Liver (tissue), 9 donors: ENCODE measurements around the gene TEX50. TPM values are rescaled to one million over a fixed set of nuclear protein-coding genes. Genes with fewer than 3 reads are reported as not detected.
"Not testable (repeated sequence)": the region's sequence is repeated elsewhere in the genome, so short reads cannot be mapped to it uniquely, and the experiment has no call there.

Experiments
- DNase-seq: peaks from one replicate; pipeline ENCODE4 v3.0.0-alpha.2; 2017; ENCODE audit warnings: low spot score
- H3K27ac ChIP-seq, 2 donors: one replicate each; pipeline ENCODE4 v1.7.0; 2013; ENCODE audit warnings: inconsistent platforms in 2 of 2, low read length in 2 of 2, control low read depth in 1 of 2, low read depth in 1 of 2, mild to moderate bottlenecking in 1 of 2
- H3K27me3 ChIP-seq, 4 donors: one replicate each; pipeline versions ENCODE4 v1.6.1 to v1.7.0; 2013; ENCODE audit warnings: low read length in 3 of 4, inconsistent platforms in 1 of 4, mild to moderate bottlenecking in 1 of 4, moderate library complexity in 1 of 4; ENCODE audit not compliant: control insufficient read depth in 4 of 4, insufficient read depth in 4 of 4
- H3K36me3 ChIP-seq, 4 donors: one replicate each; pipeline versions ENCODE4 v1.6.1 to v1.7.0; 2013; ENCODE audit warnings: low read length in 3 of 4, mild to moderate bottlenecking in 3 of 4, low read depth in 1 of 4, moderate library complexity in 1 of 4; ENCODE audit not compliant: control insufficient read depth in 4 of 4, insufficient read depth in 3 of 4
- H3K4me1 ChIP-seq, 4 donors: one replicate each; pipeline versions ENCODE4 v1.6.1 to v1.7.0; 2013; ENCODE audit warnings: low read length in 3 of 4, mild to moderate bottlenecking in 3 of 4, moderate library complexity in 1 of 4; ENCODE audit not compliant: control insufficient read depth in 4 of 4, insufficient read depth in 4 of 4
- H3K4me3 ChIP-seq, 3 donors: one replicate each; pipeline versions ENCODE4 v1.6.1 to v1.7.0; 2013; ENCODE audit warnings: low read length in 3 of 3, control low read depth in 1 of 3, low read depth in 1 of 3, mild to moderate bottlenecking in 1 of 3
- H3K9ac ChIP-seq, 2 donors: one replicate each; pipeline ENCODE4 v1.7.0; 2013; ENCODE audit warnings: low read length in 2 of 2, mild to moderate bottlenecking in 2 of 2, moderate library complexity in 2 of 2, control low read depth in 1 of 2, low read depth in 1 of 2
- H3K9me3 ChIP-seq, 4 donors: one replicate each; pipeline versions ENCODE4 v1.6.1 to v1.7.0; 2013; ENCODE audit warnings: low read length in 3 of 4; ENCODE audit not compliant: control insufficient read depth in 4 of 4
- GABPA ChIP-seq, 2 donors: IDR thresholded peaks in 1 of 2; conservative IDR thresholded peaks in 1 of 2; 2 replicates each; pipeline ENCODE4 v1.6.1; 2016; ENCODE audit warnings: antibody characterized with exemption in 2 of 2, mild to moderate bottlenecking in 1 of 2, moderate library complexity in 1 of 2
- HNF4A ChIP-seq, 2 donors: conservative IDR thresholded peaks; 2 replicates each; pipeline ENCODE4 v1.6.1; 2016; ENCODE audit warnings: antibody characterized with exemption in 2 of 2, mild to moderate bottlenecking in 2 of 2
- HNF4G ChIP-seq: IDR thresholded peaks from 2 replicates; pipeline ENCODE4 v1.6.1; 2016; ENCODE audit warnings: antibody characterized with exemption
- JUND ChIP-seq, 2 donors: IDR thresholded peaks; 2 replicates each; pipeline ENCODE4 v1.6.1; 2016; ENCODE audit warnings: antibody characterized with exemption in 2 of 2
- RXRA ChIP-seq, 2 donors: IDR thresholded peaks; 2 replicates each; pipeline ENCODE4 v1.6.1; 2017 to 2018; ENCODE audit warnings: antibody characterized with exemption in 2 of 2, mild to moderate bottlenecking in 1 of 2
- ZBTB33 ChIP-seq: IDR thresholded peaks from 2 replicates; pipeline ENCODE4 v1.6.1; 2016; ENCODE audit warnings: antibody characterized with exemption
- WGBS: extraction: QIAGEN DNeasy Blood & Tissue Kit; methylation state at CpG from one replicate; pipeline ENCODE4 v1.1.7; 2013; 5-methylcytosine and 5-hydroxymethylcytosine counted together
- polyA plus RNA-seq, 2 donors: library from polyadenylated mRNA; stranded (reverse) in 1 of 2; unstranded in 1 of 2; fragments of 200-250 nt in 1 of 2; fragments of >200 nt in 1 of 2; fragmentation: Nextera tagmentation in 1 of 2; extraction: Ambion mirVana in 1 of 2; gene quantifications; one replicate each; pipeline versions ENCODE4 v1.2.1 to v1.2.3, GENCODE V29; 2013 to 2015
- total RNA-seq, 2 donors: library from RNA; depleted of rRNA; stranded (reverse); fragments of >200 nt; gene quantifications; one replicate each; pipeline ENCODE4 v1.2.3, GENCODE V29; 2014
- TF ChIP-seq, protein P1 (sequence below): IDR thresholded peaks from 2 replicates; pipeline ENCODE4 v1.6.1; 2016; ENCODE audit warnings: antibody characterized with exemption
- TF ChIP-seq, protein P2 (sequence below): fragments of 150-350 bp; IDR thresholded peaks from 2 replicates; pipeline ENCODE4 v1.5.1; 2017; ENCODE audit warnings: improper control_type of control experiment, low read depth, low read length; ENCODE audit not compliant: missing input control
- donor health status: healthy.
- donor health status: healthy.
- donor health status: healthy.
- donor health status: healthy.
- donor health status: healthy.

Gene TEX50
- total and polyA plus RNA-seq, 4 donors, result not detected

DNA sequence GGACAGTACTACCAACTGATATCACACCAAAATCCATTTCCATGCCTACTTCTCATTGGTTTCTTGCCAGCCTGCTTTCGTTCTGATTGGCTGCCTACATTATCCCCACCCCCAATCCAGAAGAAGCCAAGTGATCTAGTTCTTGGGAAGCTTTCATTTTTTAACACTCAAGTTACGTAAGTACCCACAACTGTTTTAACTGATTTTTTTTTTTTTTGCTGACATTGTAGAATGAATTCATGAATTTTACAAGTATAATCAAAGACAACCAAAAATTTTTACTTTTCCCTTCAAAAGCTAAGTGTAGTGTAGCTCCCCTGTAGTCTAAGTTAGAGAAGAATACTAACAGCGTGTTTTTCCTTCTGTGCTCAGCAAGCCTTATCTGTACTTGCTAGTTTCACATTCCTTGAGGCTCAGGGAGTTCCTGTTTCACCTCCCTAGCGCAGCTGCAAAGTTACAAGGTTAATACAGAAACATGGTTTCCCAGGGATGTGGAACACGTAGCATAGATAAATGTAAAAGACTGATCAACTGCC is 32.0 kb upstream of the TEX50 start, which contains the start of gene SLC9C2:
Gene SLC9C2, minus strand, starts transcription at position 17 of the 536 bp plus-strand sequence. CDS start 1,296 bp downstream, outside the sequence.
- DNase-seq, result no peak
- H3K4me1 ChIP-seq, result peaks cover 0 to 1% (median 0%) of the 10 kb centered on the region in 4 donors
- H3K4me3 ChIP-seq, result peak within 1 kb of the TSS in 2 of 3 donors; percentile 8 to 29
- peaks cover 0 to 2% (median 0%) of the 10 kb centered on the region in 4 donors for H3K27me3 ChIP-seq
- 50% methylated on average over 5 of the region's 5 CpGs for WGBS
- peak within 1 kb of the TSS in 1 of 2 donors; percentile 36 for H3K9ac ChIP-seq
- peaks cover 0 to 1% (median 0%) of the 10 kb centered on the region in 4 donors for H3K9me3 ChIP-seq
- H3K27ac ChIP-seq, result no peak within 1 kb of the TSS
- H3K36me3 ChIP-seq, result no peaks in the 10 kb centered on the region
- TF ChIP-seq HNF4A (conservative IDR thresholded peaks at IDR 0.05), result no peak
- TF ChIP-seq HNF4G, result no peak
- TF ChIP-seq, protein P1, sequence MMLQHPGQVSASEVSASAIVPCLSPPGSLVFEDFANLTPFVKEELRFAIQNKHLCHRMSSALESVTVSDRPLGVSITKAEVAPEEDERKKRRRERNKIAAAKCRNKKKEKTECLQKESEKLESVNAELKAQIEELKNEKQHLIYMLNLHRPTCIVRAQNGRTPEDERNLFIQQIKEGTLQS, result no peak
- TF ChIP-seq, protein P2, sequence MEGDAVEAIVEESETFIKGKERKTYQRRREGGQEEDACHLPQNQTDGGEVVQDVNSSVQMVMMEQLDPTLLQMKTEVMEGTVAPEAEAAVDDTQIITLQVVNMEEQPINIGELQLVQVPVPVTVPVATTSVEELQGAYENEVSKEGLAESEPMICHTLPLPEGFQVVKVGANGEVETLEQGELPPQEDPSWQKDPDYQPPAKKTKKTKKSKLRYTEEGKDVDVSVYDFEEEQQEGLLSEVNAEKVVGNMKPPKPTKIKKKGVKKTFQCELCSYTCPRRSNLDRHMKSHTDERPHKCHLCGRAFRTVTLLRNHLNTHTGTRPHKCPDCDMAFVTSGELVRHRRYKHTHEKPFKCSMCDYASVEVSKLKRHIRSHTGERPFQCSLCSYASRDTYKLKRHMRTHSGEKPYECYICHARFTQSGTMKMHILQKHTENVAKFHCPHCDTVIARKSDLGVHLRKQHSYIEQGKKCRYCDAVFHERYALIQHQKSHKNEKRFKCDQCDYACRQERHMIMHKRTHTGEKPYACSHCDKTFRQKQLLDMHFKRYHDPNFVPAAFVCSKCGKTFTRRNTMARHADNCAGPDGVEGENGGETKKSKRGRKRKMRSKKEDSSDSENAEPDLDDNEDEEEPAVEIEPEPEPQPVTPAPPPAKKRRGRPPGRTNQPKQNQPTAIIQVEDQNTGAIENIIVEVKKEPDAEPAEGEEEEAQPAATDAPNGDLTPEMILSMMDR, result no peak
- TF ChIP-seq RXRA (IDR thresholded peaks at IDR 0.05), result no peak
- no peak for TF ChIP-seq GABPA (IDR thresholded peaks at IDR 0.05 in 1 of 2, conservative IDR thresholded peaks at IDR 0.05 in 1 of 2)

GRCh38 chr1:173608503-173609216 is 26.5 kb upstream of the TEX50 start:
- 88% methylated on average over 4 of the region's 4 CpGs for WGBS
- no peak overlapping the region for H3K9ac ChIP-seq
- H3K9me3 ChIP-seq, result no peaks in the 10 kb centered on the region
- TF ChIP-seq, protein P2, result no peak
- no peak for TF ChIP-seq ZBTB33
- TF ChIP-seq JUND (IDR thresholded peaks at IDR 0.05), result no peak
- no peaks in the 10 kb centered on the region for H3K36me3 ChIP-seq
- no peak overlapping the region for H3K4me3 ChIP-seq
- no peaks in the 10 kb centered on the region for H3K4me1 ChIP-seq
- H3K27ac ChIP-seq, result no peak overlapping the region
- H3K27me3 ChIP-seq, result peaks cover 0 to 2% (median 0%) of the 10 kb centered on the region in 4 donors
- DNase-seq, result no peak

DNA sequence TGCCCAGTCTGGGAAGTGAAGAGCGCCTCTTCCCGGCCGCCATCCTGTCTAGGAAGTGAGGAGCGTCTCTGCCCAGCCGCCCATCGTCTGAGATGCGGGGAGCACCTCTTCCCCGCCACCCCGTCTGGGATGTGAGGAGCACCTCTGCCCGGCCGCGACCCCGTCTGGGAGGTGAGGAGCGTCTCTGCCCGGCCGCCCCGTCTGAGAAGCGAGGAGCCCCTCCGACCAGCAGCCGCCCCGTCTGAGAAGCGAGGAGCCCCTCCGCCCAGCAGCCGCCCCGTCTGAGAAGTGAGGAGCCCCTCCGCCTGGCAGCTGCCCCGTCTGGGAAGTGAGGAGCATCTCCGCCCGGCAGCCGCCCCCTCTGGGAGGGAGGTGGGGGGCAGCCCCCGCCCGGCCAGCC is 22.1 kb upstream of the TEX50 start:
- WGBS, result 93% methylated on average over 32 of the region's 32 CpGs
- H3K36me3 ChIP-seq, result not testable (repeated sequence)

More for the DNA sequence above, 22.1 kb upstream of the TEX50 start:
- H3K27ac ChIP-seq, H3K4me3 ChIP-seq, H3K27me3 ChIP-seq, H3K9ac ChIP-seq, DNase-seq, H3K9me3 ChIP-seq, H3K4me1 ChIP-seq: not testable (repeated sequence)
